Measurements from ENCODE around the gene BCL11B. TPM values are rescaled to one million over a fixed set of nuclear protein-coding genes. Genes with fewer than 3 reads are reported as not detected.

BCL11B gene
- total and polyA plus RNA-seq, 9 of the 15 experiments (the other 6 are each of a cell fraction or from before 2014, with no cell fraction given) = 0.09 TPM; not detected in 8

DNA sequence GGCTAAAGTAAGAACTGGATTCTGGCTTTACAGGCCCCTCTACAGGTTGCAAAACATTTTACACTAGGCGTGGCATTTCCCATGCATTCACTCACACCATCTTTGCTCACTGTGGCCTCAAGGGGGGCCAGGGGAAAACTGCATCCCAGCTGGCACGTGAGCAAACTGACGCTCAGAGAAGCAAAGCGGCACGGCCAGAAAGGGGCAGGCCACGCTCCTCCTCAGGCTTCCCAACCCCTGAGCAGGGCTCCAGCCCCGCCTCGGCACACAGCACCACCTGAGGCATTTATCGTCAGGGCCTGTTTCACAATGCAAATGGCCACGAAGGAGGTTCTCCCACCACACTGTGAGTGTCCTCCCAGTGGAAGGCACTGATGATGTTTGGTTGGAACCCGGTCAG is 90.8 kb downstream of the BCL11B start:
- POLR2A ChIA-PET = no interaction called here
- H3K9me3 ChIP-seq (replicated peaks; ENCODE audit: control insufficient read depth, insufficient read depth, low read depth, low read length) = no peaks in the 10 kb centered on the region
- no peak overlapping the region for H2AFZ ChIP-seq (ENCODE audit: low read depth, low read length)
- H3K9me1 ChIP-seq (ENCODE audit: control insufficient read depth, insufficient read depth, low read length) = no peaks in the 10 kb centered on the region
- CTCF ChIA-PET (ENCODE audit: low intra/inter-chr PET ratio) = no interaction called here
- no peak overlapping the region for H3K4me3 ChIP-seq
- BruUV-seq (replicated peaks) = no TSS peak
- FAIRE-seq = no peak
- no peaks in the 10 kb centered on the region for H3K79me2 ChIP-seq (ENCODE audit: control insufficient read depth, insufficient read depth, low read length)
- no peak for DNase-seq (ENCODE audit: extremely low read depth in 1 of 4, low spot score in 3 of 4)
- TF ChIP-seq MED1 (CRISPR knock-in tag; IDR thresholded peaks at IDR 0.05; ENCODE audit: borderline replicate concordance) (no peak), SIN3A (IDR thresholded peaks at IDR 0.05; ENCODE audit: borderline replicate concordance in 2 of 2, control insufficient read depth in 1 of 2, low read depth in 2 of 2, low read length in 2 of 2) (no peak), MECOM (CRISPR knock-in tag; IDR thresholded peaks at IDR 0.05) (no peak), CHD2 (IDR thresholded peaks at IDR 0.05; ENCODE audit: low read depth, low read length) (no peak), ZNF253 (CRISPR knock-in tag; conservative IDR thresholded peaks at IDR 0.05) (no peak), ZNF75A (CRISPR knock-in tag; IDR thresholded peaks at IDR 0.05) (no peak), YY1 (IDR thresholded peaks at IDR 0.05; ENCODE audit: borderline replicate concordance in 1 of 3, control insufficient read depth in 1 of 3, extremely low read depth in 1 of 3, insufficient read depth in 3 of 3, insufficient read length in 1 of 3, insufficient replicate concordance in 2 of 3, low read depth in 1 of 3, low read length in 2 of 3) (no peak)
- TF ChIP-seq, protein P1, sequence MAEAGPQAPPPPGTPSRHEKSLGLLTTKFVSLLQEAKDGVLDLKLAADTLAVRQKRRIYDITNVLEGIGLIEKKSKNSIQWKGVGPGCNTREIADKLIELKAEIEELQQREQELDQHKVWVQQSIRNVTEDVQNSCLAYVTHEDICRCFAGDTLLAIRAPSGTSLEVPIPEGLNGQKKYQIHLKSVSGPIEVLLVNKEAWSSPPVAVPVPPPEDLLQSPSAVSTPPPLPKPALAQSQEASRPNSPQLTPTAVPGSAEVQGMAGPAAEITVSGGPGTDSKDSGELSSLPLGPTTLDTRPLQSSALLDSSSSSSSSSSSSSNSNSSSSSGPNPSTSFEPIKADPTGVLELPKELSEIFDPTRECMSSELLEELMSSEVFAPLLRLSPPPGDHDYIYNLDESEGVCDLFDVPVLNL (CRISPR knock-in tag; IDR thresholded peaks at IDR 0.05; ENCODE audit: low read depth) = no peak
- intact Hi-C loops (cut with micrococcal nuclease) (no loop called here), in situ Hi-C loops (cut with MboI) (no loop called here)
- WGBS (ENCODE audit: insufficient coverage, low coverage, missing lambda C conversion rate) = 3% methylated on average over 7 of the region's 11 CpGs
- H3K27me3 ChIP-seq (ENCODE audit: control insufficient read depth in 2 of 2, insufficient read depth in 2 of 2, low read length in 2 of 2) = peaks cover 0 to 10% of the 10 kb centered on the region in 2 experiments; a peak in 1 of 5 replicates
- no peaks in the 10 kb centered on the region for H4K20me1 ChIP-seq (replicated peaks; ENCODE audit: control insufficient read depth, insufficient read depth, low read length)
- H3K4me1 ChIP-seq (replicated peaks in 1 of 2; ENCODE audit: control insufficient read depth in 2 of 2, insufficient read depth in 2 of 2, low read length in 2 of 2) = no peaks in the 10 kb centered on the region
- ATAC-seq = no peak
- no peak overlapping the region for H3K27ac ChIP-seq (ENCODE audit: extremely low read depth, low read depth, low read length)
- H3K9ac ChIP-seq (ENCODE audit: insufficient read depth in 1 of 2, low read depth in 2 of 2, low read length in 2 of 2) = no peak overlapping the region
- no peak overlapping the region for H3K4me2 ChIP-seq (ENCODE audit: insufficient read depth, low read length)
- no peaks in the 10 kb centered on the region for H3K36me3 ChIP-seq (ENCODE audit: control insufficient read depth, insufficient read depth, low read length)
